Ishikawa (cell line): ENCODE measurements around the gene UBL4A.

Experiments used
- CEBPB ChIP-seq: IDR thresholded peaks from 2 replicates; pipeline ENCODE4 v1.6.1; 2012
- EGR1 ChIP-seq: IDR thresholded peaks from 2 replicates; pipeline ENCODE4 v1.6.1; 2012
- EP300 ChIP-seq: IDR thresholded peaks from 2 replicates; pipeline ENCODE4 v1.6.1; 2012; ENCODE audit warnings: borderline replicate concordance
- FOXM1 ChIP-seq: IDR thresholded peaks from 2 replicates; pipeline ENCODE4 v1.6.1; 2012; ENCODE audit warnings: low read depth, borderline replicate concordance
- REST ChIP-seq: IDR thresholded peaks from 2 replicates; pipeline ENCODE4 v1.6.1; 2012; ENCODE audit warnings: low read depth, mild to moderate bottlenecking
- TAF1 ChIP-seq: IDR thresholded peaks from 2 replicates; pipeline ENCODE4 v1.6.1; 2012; ENCODE audit warnings: low read depth, mild to moderate bottlenecking
- TEAD4 ChIP-seq: IDR thresholded peaks from 2 replicates; pipeline ENCODE4 v1.6.1; 2012
- YY1 ChIP-seq: IDR thresholded peaks from 2 replicates; pipeline ENCODE4 v1.6.1; 2012; ENCODE audit warnings: low read depth
- ZBTB7A ChIP-seq: IDR thresholded peaks from 2 replicates; pipeline ENCODE4 v1.6.1; 2012; ENCODE audit warnings: low read depth
- TF ChIP-seq, protein P1 (sequence below): IDR thresholded peaks from 2 replicates; pipeline ENCODE4 v1.6.1; 2012
- TF ChIP-seq, protein P2 (sequence below): IDR thresholded peaks from 2 replicates; pipeline ENCODE4 v1.6.1; 2012

GRCh38 chrX:154434394-154435168 lies 51.8 kb downstream of the UBL4A start:
- TF ChIP-seq REST: no peak
- no peak for TF ChIP-seq CEBPB
- no peak for TF ChIP-seq EGR1
- TF ChIP-seq TEAD4: no peak
- TF ChIP-seq EP300: no peak
- TF ChIP-seq ZBTB7A: no peak
- TF ChIP-seq TAF1: no peak
- no peak for TF ChIP-seq YY1
- TF ChIP-seq, protein P1, sequence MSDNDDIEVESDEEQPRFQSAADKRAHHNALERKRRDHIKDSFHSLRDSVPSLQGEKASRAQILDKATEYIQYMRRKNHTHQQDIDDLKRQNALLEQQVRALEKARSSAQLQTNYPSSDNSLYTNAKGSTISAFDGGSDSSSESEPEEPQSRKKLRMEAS: no peak
- TF ChIP-seq, protein P2, sequence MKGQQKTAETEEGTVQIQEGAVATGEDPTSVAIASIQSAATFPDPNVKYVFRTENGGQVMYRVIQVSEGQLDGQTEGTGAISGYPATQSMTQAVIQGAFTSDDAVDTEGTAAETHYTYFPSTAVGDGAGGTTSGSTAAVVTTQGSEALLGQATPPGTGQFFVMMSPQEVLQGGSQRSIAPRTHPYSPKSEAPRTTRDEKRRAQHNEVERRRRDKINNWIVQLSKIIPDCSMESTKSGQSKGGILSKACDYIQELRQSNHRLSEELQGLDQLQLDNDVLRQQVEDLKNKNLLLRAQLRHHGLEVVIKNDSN: no peak
- no peak for TF ChIP-seq FOXM1
